ENCODE measurements around the gene PDZRN4.
A peak's percentile ranks its signal among the peaks of the same experiment; 100 is the strongest.

DNA sequence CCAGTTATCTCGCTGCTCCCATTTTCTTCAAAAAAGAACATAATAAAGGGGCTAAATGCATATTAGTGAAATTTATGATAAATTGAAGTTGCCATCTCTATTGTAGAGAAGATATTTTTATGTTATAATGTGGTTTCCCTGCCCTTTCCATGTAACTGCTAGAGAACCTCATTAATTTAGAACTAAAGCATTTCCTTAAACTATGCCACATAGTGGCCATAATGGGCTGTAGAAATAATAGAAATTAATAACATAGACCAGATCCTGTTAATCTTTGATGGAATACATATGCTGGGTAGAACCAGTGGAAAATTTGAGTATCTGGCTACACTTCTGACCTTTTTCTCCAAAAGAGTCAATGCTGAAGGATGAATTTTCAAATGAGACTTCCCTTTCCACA, 376.7 kb downstream of the PDZRN4 start:
- TF ChIP-seq, protein P1, sequence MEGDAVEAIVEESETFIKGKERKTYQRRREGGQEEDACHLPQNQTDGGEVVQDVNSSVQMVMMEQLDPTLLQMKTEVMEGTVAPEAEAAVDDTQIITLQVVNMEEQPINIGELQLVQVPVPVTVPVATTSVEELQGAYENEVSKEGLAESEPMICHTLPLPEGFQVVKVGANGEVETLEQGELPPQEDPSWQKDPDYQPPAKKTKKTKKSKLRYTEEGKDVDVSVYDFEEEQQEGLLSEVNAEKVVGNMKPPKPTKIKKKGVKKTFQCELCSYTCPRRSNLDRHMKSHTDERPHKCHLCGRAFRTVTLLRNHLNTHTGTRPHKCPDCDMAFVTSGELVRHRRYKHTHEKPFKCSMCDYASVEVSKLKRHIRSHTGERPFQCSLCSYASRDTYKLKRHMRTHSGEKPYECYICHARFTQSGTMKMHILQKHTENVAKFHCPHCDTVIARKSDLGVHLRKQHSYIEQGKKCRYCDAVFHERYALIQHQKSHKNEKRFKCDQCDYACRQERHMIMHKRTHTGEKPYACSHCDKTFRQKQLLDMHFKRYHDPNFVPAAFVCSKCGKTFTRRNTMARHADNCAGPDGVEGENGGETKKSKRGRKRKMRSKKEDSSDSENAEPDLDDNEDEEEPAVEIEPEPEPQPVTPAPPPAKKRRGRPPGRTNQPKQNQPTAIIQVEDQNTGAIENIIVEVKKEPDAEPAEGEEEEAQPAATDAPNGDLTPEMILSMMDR (conservative IDR thresholded peaks at IDR 0.05; ENCODE audit: low read depth, low read length), result peak; percentile 29; the same call in 1 of the 2 replicates
- no peak for TF ChIP-seq EZH2 (IDR thresholded peaks at IDR 0.05; ENCODE audit: borderline replicate concordance, low read depth, low read length, poor library complexity, severe bottlenecking)
